Tongue (tissue), 2 donors: ENCODE data around the gene BRSK1. TPM values are rescaled to one million over a fixed set of nuclear protein-coding genes. Genes with fewer than 3 reads are reported as not detected.

Source experiments
- DNase-seq: peaks from one replicate; pipeline ENCODE4 v3.0.0-alpha.2; 2015
- total RNA-seq: library from RNA; depleted of rRNA; stranded (reverse); fragments of >200 nt; gene quantifications from one replicate; pipeline ENCODE4 v1.2.3, GENCODE V29; 2014

The BRSK1 gene
- total RNA-seq, result 5.0 TPM

DNA sequence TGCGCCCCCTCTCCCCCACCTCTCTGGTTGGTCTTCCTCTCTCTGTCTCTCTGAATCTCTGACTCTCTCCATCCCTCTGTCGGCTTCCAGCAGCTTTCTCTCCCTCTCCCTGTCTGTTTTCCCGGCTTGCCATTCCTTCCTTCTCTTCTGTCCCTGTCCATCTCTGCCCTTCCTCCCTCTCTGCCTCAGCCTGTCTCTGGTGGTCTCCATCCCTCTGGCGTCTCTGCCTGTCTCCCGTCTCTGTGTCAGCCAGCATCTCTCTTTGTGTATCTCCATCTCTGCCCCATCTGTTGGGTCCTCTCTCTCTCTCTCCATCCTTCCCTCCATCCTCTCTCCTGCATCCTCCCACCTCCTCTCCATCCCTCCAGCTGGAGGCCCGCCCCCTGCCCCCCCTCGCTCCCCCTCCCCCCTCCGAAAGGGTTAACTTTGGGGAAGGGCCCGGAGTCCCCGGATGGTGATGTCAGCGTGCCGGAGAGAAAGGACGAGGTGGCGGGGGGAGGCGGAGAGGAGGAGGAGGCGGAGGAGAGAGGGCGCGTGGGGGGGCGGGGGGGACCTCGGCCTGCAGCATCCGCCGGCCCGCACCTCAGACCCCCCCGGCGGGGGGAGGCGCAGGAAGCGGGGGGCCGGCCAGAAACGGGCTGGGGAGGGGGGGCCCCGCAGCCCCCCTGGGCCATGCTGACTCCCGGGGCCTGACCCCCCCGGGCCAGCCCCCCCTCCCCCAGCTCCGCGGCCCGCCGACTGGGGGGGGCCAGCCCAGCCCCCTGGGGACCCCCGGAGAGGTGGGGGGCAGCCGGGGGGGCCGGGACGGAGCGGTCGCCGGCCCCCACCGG, at the start of gene BRSK1:
Gene BRSK1 (plus strand): TSS at position 450 of the 830 bp plus-strand sequence. CDS start 446 bp downstream, outside the sequence.
- DNase-seq, result peak; percentile 87

DNA sequence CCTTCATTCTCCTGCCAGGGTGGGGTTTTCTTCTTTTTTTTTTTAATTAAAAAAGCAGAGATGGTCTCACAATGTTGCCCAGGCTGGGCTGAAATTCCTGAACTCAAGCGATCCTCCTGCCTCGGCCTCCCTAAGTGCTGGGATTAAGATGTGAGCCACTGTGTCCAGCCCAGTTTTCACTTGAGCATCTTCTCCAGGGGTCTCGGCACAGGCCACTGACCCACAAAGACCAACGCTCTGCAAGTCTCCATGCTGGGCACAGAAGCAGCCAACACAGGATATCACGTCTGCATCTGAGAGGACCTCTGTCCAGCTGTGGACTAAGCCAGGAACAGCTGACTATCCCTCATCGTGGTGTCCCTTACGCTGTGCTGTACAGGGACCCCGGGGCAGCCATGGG, 45.8 kb upstream of the BRSK1 start:
- no peak for DNase-seq

DNA sequence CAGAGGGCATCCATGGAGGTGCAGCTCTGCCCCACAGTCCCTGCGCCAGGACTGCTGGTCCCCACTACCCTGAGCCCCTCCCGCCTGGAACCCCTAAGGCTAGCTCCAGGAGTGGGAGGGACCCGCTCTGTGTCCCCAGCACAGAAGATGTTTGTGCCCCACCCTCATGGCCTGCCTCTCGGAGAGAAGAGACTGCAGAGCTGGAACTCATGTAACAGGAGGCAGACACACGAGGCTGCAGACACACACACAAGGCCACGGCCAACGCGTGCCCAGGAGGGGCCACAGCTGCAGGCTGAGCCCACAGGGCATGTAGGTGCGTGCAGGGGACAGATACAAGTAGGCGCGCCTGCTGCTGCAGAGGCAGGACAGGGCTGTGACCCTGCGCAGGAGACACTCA, 44.8 kb upstream of the BRSK1 start:
- no peak for DNase-seq

DNA sequence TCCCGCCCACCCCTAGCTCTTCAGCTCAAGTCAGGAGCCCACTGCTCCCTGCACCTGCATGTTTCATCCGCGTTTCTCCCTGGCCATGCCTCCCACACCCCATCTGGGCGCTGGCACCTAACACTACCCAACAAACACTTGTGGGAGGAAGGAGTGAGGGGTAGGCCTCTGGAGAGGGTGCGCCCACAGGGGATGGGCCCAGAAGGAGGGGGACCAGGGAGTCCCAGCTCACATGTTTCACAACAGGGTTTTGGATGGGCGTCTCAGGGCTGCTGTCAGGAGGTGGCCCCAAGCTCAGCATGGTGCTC, 43.1 kb upstream of the BRSK1 start:
- no peak for DNase-seq

DNA sequence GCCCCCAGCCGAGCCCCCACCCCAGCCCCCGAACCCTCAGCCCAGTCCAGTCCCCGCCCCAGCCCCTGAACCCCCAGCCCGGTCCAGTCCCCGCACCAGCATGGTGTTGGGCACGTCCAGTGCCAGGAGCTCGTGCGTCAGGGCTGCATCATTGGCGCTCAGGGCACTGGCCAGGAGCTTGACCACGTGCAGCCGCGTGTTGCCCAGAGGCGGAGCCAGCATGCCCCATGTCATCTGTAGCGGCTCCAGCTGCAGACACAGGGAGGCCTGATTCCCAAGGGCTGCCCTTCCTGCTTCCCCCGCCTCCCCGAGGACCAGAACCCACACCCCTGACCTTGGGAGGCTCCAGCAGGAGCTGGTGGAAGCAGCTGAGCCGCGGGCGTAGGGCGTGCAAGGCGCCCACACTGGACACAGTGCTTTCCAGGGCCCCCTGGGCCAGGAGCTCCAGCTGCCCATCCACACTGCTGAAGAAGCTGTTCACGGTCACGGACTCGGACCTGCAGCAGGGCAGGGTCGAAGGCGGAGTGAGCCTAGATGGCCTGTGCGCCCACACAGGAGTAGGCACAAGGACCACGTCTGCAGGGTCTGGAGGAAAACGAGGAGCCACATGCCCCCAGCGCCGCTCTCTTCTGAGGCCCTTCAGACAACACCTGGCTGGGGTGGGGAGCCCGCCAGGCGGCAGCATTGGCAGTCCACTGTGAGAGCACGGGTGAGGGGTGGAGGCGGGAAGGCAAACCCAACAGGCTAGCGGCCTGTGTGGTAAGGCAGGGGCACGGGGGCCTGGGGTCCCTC, 42.5 kb upstream of the BRSK1 start:
- no peak for DNase-seq

DNA sequence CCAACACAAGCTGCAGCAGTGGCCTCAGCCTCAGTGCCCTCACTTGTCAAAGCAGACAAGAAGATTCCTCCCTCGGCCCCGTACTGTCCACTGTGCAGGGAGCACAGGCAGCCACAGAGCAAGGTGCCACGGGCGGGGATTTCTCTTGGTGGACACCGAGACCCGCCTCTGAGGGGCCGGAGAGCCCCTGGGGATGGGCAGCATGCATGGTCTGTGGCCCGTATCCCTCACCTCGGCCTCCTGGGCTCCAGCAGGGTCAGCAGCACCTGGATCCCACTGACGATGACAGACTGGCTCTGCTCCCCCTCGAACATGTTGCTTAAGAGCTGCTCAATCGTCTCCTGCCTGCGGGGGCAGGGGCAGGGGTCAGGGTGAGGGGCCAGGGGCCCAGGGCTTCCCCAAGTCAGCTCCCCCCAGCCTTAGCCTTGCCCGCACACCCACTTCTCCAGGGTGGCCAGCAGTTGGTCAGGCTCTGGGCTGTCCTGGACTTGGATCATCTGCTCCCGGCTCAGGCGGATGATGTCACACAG, 41.8 kb upstream of the BRSK1 start:
- DNase-seq, result no peak

DNA sequence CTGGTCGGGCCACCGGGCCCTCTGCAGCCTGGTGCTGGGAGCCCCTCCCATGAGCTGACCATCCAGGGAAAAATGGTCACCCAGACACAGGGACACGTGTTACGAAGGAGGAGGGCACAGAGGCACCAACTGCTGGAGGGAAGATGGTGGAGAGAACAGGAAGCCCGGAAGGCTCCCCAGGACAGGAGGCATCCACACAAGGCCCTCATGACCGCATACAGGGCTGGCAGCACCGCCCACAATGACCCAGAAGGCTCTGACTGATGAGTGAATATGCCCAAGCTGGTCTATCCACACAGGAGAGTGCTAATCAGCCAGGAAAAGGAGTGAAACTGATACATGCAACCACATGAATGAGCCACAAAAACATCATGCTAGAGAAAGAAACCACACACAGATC, 41.3 kb upstream of the BRSK1 start:
- DNase-seq, result no peak

DNA sequence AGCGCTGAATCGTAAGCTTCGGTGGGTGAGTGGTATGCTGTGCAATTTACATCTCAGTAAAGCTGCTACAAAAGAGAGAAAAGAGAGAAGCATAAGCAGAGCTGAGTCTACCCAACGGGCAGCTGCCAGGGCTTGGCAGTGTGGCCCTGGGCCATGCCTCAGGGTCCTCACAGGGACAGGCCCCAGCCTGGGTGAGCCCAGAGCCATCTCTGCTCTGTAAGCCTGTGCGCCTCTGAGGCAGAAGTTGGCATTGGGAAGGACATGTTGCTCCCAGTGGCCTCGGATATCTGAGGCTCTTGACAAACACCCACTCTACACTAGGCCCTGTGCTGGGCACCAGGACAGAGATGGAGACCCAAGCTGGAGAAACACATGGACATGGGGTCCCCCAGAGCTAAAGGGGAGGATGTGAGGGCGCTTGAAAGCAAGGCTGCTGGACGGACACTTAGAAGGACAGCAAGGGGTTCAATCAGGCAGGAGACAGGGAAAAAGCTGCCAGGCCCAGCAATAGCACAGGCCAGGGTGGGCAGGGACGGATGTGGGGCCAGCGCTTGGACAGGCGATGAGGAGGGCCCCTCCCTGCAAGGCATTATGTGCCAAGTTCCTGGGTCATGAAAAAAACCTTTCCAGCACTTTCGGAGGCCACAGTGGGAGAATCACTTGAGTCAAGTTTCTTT, 39.7 kb upstream of the BRSK1 start:
- DNase-seq, result no peak

DNA sequence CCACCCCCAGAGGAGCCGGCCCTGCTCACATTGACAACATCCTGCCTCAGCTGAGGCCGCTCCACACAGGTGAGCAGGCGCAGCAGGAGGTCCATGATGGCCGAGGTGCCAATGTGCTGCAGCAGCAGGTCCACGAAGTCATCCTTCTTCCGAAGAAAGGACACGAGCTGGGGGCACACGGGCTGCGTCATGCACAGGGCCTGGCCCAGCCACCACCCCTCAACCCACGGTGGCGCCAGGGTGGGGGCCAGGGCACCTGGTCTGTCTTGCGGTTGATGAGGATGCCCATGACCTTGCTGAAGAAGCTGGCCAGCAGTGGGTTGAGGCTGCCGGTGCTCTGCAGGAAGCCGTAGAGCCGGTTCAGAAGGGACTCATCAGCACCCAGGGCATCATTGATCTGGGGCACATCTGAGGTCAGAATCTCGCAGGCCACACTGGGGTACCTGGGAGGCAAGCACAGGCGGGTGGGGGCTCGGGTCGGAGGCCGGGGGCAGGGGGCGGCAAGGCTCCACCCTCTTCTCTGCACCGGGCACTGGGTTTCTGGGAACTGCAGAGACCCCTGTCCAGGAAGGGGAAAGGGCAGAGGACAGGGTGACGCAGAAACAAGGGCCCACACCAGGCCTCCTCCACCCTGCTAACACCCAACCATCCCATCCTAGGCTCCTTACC, 38.4 kb upstream of the BRSK1 start:
- DNase-seq, result no peak

DNA sequence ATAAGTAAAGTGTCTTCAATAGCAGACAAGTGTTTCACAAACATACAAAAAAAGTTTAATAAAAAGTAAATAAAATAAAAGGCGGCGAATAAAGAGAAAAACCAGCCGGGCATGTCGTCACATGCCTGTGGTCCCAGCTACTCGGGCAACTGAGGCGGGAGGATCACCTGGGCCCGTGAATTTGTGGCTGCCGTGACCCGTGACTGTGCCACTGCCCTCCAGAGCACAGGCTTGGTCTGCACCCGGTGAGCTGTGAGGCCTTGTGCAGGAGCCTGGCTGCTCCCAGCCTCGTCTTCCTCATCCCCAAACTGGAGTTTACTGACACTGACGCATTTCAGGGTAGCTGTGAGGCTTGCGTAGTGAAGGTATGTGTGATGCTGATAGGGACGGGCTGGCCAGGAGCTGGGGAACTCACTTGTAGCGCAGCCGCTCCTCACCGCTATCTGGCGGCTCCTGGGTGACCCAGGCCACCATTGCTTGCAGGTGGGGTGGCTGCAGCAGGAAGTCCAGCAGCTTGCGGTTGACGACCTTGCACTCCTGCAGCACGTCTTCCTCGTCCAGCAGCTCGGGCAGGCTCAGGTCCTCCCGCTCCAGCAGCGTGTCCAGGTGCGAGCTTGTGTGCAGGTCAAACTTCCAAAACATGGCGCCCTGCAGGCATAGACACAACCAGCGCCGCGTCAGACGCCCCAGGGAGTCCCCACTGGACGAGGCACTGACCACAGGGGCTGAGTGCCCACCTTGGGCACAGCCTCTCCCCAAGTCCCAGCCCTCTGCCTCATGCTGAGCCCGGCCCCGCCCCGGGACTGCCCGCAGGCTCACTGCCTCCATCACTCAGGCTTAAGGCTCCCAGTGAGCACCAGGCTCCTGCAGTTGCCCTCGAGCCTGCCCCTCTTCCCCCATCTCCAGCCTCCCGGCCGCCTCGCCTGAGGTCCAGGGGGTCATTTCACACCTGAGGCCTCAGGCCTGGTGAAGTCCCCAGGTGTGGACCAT, 37.0 kb upstream of the BRSK1 start:
- no peak for DNase-seq

DNA sequence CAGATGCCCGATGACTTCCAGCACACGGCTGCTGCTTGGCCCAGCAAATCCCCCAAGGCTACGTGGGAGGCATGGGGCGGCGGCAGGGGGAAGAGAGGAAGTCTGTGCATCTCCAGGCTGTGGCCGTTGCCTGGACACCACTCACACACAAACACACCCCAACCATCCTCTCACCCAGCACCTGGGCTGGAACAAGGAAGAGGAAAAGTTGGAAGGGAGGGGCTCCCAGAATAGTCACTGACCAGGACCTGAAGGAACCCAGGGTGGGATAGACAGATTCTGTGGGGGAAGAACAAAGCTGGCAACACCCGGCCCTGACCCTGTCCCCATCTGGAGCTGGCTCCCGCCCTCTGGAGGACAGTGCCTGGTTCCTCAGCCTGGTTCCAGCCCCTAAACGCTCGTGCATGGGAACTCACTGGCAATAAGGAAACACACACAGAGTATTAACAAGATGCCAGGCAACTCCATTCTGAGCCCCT, 36.1 kb upstream of the BRSK1 start:
- peak; percentile 65 for DNase-seq

DNA sequence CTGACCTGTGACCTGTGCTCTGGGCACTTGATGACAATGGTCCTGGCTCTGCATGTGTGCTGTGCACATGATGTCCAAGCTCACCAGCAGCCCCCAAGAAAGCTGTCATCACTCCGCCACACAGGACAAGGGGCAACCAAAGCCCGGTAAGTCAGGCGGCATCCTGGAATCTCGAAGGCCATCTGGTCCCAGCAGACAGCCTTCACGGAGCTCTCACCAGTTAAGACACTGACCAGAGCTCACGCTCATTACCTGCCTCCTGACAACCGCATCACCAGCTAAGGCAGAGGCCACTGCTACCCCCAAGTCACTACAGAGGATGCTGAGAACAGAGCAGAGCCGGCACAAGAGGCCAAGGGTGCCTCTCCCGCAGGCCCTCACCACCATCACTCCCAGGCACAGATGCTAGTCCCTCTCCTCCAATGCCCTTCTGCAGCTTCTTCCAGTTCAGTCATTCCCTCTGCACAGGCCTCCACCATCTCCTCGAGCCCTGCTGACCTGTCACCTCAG, 35.6 kb upstream of the BRSK1 start:
- DNase-seq, result no peak

DNA sequence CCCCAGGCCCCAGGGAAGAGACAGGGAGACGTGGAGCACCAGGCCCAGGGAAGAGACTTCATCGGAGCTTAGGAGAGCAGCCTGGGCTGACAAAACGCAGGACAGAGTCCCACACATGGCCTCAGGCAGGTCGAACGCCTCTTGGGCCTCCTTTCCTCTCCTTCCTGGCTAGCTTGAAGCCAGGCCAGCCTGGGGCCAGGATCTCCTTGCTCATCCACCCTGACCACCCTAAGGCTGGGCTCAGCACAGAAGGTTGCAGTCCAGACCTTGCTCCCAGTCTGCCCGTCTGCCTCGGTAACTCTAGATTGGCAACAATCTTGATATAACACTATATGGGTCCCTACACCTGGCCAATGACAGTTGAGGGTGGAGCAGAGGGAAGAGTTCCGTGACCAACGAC, 35.1 kb upstream of the BRSK1 start:
- no peak for DNase-seq

DNA sequence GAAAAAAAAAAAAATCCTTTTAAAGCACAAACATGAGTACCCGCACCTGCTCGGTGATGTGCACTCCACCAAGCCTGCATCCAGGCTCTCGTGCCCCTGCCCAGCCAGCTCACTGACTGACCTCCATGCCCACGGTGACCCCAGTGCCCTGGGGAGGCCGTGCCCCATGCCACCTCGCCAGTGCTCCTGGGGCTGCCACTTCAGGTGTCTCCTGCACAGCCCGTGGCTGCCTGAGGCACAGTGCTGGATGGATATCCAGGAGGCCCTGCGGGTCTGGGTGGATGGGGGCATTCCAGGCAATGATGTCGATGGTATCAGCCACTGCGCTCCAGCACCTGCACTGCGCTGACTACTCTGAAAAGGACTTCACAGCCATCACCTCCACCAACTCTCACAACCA, 34.0 kb upstream of the BRSK1 start:
- no peak for DNase-seq

DNA sequence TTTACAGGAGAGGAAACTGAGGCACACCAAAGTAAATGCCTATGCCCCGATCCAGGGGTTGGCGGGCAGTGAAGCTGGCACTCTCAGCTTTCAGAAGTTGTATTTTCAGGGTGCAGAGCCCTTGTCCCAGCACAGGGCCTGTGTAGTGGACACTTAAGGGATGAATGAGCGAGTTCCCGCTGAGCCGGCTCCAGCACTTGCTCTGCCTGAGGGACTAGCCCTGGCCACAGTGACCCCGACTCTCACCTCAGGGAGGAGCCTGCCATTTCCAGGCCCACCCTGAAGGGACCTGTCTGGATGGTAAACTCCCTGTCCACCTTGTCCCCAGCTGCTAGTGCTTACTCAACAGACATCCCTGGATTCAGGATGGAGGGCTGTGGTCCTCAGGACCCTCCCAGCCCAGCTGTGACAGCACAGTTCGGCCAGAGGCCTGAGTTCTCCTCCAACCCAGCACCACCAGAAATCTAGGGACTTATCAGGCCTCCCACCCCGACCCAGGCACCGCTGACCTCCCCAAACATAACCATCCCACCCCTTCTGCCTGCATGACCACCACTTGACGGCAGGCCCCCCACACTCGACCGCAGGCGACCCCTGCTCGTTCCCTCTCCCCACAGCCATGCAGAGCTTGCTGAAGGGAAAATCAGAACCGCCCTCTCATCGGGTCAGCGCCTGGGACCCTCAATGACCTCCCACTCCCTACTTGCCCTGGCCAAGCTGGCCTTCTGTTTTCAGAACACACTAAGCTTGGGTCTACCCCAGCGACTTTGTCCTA, 33.3 kb upstream of the BRSK1 start:
- DNase-seq, result no peak

DNA sequence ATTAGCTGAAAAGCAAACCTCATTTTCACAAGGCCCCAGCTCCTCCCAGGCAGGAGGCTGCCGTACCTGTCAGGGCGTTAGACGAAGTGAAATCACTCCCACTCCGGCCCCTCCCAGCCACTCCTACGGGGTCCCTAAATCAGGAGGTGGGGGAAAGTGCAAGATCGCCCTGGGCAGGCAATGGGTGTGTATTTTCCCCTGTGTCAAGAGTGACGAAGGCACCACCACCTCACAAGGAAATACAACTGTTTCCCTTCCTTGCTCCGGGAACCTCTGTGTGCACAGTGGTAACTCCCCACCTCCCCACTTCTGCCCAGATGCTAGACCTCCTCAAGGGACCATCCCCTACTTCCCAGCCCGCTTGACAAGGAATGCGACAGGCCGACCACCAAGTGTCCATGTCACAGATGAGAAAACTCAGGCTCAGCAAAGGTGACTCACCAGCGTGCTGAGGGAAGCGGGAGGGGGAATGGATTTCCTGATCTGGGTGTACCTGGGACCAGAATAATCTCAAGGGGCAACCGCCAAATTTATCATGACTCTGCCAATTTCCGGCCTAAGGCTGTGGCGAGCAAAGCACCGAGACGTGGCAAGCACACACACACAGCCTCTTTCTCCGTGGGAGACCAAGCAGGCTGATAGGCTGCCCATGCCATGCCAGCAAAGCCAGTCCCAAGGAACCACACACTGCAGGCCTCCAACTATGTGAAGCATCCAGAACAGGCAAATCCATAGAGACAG, 32.3 kb upstream of the BRSK1 start:
- DNase-seq, result no peak

DNA sequence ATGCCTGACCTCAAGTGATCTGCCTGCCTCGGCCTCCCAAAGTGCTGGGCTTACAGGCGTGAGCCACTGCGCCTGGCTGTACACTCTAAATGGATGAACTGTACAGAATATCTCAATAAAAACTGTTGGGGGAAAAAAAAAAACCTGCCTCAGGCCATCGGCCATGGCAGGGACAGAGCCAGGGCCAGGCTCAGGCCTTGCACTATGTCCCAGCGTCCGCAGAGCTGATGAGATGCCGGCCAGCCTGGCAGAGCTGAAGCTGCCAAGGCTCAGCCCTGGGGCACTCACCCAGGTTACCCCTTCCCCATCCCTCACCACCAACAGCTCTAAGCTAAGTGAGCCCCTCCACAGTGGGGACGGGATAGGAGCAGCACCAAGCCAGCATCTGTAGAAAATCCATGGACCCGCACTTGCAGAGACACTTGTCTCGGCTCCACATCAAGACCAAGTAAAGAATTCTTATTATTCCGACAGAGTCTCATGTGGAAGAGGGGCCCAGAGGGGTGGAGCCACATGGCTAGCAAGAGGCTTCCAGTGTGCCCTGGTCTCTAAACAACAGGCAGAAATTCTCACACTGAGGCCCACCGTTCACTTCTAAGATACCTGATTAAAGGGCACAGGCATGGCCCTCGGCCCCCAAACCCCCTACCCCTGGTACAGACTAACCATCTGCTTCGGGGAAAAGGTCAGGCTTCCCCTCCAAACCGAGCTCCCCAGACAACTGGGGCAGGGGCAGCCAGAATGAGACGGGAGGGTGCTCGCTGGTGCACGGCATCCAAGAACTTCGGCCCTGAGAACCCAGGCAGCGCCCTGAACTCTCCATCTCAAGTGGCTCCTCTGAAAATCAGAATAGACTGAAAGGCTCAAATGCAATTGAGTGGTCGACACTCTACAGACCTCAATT, 30.8 kb upstream of the BRSK1 start:
- no peak for DNase-seq
